AG09319 (cell line): Measurements from ENCODE around the gene LENEP.

ENCODE experiments used
- DNase-seq: peaks from one replicate; pipeline ENCODE4 v3.0.0-alpha.2; 2010; ENCODE audit warnings: low read depth; ENCODE audit errors: extremely low read depth
- TF ChIP-seq, protein P1 (sequence below): IDR thresholded peaks from 2 replicates; pipeline ENCODE4 v1.5.1; 2011; ENCODE audit warnings: low read depth, mild to moderate bottlenecking, inconsistent platforms, low read length, moderate library complexity

Gene LENEP

DNA sequence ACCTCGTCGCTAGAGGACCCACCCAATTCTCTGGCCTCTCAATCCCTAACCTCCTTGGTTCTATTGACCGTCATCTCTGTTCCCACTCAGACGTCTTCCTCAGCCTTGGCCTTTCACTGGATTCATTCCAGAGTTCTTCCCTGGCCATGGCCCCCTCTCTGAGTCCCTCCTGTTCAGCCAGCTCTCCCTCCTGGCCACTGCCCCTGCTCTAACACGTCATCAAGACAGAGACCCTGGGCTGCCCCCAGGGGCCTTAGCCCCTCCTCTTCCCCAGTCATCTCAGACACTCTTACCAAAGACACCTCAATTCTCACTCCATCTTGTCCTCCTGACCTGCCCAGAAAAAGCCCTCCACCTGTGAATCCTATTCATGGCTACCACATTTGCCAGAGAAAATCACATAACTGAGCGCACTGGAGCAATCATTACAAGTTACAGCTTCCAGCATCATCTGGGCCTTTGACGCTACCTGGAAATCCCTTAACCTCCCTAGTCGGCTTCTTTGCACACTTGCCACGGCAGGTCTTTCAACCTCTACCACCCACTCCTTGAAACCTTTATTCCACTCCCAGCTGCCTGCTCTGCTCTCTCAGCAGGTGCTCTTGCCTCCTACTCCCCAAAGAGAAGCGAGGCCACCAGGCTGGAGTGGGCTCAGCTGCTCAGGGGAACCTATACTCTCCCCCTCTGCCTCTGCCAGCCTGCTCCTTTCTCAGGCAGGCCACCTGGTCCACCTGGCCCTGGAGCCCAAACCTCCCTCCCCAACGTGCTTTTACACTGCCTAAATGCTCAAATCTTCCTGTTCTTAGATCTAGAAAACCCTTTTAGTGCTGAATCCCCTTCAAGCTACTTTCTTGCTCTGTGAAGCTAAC is 26.2 kb downstream of the LENEP start:
- TF ChIP-seq, protein P1, sequence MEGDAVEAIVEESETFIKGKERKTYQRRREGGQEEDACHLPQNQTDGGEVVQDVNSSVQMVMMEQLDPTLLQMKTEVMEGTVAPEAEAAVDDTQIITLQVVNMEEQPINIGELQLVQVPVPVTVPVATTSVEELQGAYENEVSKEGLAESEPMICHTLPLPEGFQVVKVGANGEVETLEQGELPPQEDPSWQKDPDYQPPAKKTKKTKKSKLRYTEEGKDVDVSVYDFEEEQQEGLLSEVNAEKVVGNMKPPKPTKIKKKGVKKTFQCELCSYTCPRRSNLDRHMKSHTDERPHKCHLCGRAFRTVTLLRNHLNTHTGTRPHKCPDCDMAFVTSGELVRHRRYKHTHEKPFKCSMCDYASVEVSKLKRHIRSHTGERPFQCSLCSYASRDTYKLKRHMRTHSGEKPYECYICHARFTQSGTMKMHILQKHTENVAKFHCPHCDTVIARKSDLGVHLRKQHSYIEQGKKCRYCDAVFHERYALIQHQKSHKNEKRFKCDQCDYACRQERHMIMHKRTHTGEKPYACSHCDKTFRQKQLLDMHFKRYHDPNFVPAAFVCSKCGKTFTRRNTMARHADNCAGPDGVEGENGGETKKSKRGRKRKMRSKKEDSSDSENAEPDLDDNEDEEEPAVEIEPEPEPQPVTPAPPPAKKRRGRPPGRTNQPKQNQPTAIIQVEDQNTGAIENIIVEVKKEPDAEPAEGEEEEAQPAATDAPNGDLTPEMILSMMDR, result no peak
- no peak for DNase-seq

DNA sequence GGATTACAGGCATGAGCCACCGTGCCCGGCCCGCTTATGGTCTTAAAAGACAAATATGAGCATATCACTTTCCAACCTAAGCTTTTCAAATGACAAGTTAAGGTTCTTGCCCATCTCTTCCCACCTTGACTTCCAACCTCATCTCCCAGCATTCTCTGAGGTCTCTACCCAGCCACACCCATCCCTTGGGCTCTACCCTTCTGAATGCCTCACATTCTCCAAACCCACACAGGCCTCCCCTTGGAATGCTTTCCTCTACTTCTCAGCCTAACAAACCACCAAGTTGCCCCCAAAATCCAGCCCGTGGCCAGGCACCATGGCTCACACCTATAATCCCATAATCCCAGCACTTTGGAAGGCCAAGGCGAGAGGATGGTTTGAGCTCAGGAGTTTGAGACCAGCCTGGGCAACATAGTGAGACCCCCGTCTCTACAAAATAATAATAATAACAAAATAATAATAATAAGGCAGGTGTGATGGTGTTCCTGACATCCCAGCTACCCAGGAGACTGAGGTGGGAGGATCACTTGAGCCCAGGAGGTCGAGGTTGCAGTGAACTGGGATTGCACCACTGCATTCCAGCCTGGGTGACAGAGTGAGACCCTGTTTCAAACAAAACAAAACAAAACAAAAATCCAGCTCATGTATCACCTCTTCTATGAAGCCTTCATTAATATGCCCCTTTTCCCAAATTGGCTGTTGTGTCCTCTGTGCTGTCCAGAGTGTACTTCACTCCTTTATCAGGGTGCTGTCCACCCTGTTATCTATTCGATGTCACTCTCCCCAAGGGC is 28.9 kb downstream of the LENEP start:
- no peak for DNase-seq
- TF ChIP-seq, protein P1, result no peak

DNA sequence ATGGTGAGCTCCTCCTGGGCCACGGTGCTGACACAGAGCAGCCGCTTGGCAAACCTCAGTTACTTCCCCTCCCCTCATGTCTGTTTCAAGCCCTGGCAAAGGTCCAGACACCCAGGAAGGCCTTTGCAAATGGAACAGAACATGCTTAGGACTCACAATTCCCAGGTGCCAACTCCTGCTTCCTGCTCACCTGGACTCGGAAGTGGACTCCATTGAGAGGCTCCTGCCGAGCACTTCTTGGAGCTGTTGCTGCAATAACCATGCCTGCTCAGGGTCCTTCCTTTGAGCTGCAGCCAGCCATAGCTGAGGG is 29.5 kb downstream of the LENEP start:
- TF ChIP-seq, protein P1, result no peak
- no peak for DNase-seq

DNA sequence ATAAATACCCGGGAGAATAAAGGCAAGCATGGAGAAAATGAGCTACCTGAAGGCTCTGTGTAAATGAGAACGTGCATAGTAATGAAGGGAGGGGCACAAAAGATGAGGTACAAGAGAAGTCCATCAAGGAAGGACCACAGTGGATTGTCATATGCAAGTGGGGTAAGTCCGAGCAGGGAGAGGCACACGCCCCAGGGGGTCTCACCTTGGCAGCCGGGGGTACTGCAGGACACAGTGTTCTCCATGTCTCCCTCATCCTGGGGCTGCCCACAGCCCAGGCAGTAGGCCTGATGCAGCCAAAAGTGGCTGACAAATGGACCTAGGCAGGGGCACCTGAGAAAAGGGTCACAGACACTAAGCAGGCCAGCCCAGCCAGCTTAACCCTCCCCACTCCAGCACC is 30.2 kb downstream of the LENEP start:
- DNase-seq, result no peak
- TF ChIP-seq, protein P1, result no peak

DNA sequence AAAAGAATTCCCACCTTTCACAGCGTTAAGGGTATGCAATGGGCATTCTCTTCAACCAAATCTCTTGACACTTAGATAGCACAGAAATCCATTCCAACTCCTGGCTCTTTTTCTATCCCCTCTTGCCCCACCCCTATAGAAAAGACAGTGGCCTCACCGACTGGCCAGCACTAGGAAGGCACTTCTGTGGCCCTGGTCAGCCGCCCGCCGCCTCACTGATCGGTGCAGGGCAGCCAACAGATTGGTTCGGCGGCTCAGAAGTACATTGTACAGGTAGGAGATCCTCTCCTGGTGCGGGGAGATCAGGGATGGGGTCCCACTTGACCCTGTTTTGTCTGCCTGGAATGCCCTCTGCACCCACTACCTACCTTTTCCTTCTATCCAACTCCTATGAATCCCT is 30.9 kb downstream of the LENEP start:
- no peak for DNase-seq
- TF ChIP-seq, protein P1, result no peak

DNA sequence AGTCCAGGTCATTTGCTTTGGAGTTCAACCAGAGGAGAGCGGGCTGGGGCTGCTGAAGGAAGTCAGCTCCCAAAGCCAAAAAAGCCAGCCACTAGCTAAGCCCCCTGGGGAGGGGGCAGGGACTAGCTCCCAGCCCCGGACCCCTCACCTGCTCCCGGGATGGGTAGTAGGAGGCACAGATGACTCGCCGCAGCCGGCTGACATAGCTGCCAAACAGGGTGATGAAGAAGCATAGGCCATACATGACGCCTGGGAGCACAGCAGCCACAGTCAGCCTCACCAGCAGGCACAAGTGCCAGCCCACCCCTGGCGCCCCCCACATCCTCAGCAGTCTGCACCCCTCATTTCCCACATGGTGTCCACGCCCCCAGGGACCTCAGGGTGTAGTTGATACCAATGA is 32.8 kb downstream of the LENEP start:
- DNase-seq, result no peak

More for the DNA sequence above, 32.8 kb downstream of the LENEP start:
- TF ChIP-seq, protein P1, result no peak
